ENCODE data around the gene CD180. TPM values are rescaled to one million over a fixed set of nuclear protein-coding genes. Genes with fewer than 3 reads are reported as not detected.

Gene CD180
- total RNA-seq, 4 donors from 2014 or later: 0.82 to 5.2 (median 2.6) TPM; not detected in 1

DNA sequence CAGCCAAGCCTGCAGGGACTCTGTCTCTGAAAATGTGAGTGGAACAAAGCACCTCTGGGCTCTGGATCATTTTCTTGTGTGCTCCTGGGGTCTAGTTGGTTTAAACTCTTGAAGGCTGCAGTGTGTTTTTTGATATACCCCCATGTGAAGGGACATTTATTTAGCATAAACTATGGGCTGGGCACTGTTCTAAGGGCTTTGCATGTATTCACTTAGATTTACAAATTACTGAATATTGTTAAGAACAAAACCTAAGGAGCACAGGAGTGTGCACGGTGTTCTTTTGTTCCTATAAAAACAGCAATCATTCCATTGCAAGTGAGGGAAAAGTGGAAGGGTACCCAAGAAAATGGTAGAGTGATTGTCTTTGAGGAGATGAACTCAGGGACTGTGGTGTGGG lies 20.0 kb upstream of the CD180 start:
- Histone ChIP-seq H3K27me3 (no peaks in the 10 kb centered on the region), H3K4me1 (peaks cover 9 to 24% (median 18%) of the 10 kb centered on the region in 4 donors), H3K27ac (peak overlapping the region; percentile 53 to 79 (median 62)), H3K4me3 (no peak overlapping the region), H3K36me3 (no peaks in the 10 kb centered on the region), H3K9me3 (no peaks in the 10 kb centered on the region)
- intact Hi-C loops (cut with DNase I; ENCODE audit: low total_unique reads): no loop called here
- in situ Hi-C loops (cut with MboI; ENCODE audit: low pct_ligation_motif_present in 1 of 4, low pct_unique_long_range_greater_than_20kb in 1 of 4, low sequenced_read_pairs in 3 of 4): loop anchor here in 1 of 4 donors (10.0 kb wide), 1 partner anchor 52 kb away; no protein-coding TSS in a partner anchor
- WGBS, 2 donors (ENCODE audit: low coverage in 1 of 2): 88 to 100% methylated on average over 1 of the region's 1 CpG
- TF ChIP-seq POLR2AphosphoS5 (IDR thresholded peaks at IDR 0.05): no peak
- TF ChIP-seq POLR2A (IDR thresholded peaks at IDR 0.05): no peak
- TF ChIP-seq, protein P1, sequence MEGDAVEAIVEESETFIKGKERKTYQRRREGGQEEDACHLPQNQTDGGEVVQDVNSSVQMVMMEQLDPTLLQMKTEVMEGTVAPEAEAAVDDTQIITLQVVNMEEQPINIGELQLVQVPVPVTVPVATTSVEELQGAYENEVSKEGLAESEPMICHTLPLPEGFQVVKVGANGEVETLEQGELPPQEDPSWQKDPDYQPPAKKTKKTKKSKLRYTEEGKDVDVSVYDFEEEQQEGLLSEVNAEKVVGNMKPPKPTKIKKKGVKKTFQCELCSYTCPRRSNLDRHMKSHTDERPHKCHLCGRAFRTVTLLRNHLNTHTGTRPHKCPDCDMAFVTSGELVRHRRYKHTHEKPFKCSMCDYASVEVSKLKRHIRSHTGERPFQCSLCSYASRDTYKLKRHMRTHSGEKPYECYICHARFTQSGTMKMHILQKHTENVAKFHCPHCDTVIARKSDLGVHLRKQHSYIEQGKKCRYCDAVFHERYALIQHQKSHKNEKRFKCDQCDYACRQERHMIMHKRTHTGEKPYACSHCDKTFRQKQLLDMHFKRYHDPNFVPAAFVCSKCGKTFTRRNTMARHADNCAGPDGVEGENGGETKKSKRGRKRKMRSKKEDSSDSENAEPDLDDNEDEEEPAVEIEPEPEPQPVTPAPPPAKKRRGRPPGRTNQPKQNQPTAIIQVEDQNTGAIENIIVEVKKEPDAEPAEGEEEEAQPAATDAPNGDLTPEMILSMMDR (IDR thresholded peaks at IDR 0.05): no peak
- TF ChIP-seq EP300 (IDR thresholded peaks at IDR 0.05; ENCODE audit: low read depth): no peak
- no peak for DNase-seq

DNA sequence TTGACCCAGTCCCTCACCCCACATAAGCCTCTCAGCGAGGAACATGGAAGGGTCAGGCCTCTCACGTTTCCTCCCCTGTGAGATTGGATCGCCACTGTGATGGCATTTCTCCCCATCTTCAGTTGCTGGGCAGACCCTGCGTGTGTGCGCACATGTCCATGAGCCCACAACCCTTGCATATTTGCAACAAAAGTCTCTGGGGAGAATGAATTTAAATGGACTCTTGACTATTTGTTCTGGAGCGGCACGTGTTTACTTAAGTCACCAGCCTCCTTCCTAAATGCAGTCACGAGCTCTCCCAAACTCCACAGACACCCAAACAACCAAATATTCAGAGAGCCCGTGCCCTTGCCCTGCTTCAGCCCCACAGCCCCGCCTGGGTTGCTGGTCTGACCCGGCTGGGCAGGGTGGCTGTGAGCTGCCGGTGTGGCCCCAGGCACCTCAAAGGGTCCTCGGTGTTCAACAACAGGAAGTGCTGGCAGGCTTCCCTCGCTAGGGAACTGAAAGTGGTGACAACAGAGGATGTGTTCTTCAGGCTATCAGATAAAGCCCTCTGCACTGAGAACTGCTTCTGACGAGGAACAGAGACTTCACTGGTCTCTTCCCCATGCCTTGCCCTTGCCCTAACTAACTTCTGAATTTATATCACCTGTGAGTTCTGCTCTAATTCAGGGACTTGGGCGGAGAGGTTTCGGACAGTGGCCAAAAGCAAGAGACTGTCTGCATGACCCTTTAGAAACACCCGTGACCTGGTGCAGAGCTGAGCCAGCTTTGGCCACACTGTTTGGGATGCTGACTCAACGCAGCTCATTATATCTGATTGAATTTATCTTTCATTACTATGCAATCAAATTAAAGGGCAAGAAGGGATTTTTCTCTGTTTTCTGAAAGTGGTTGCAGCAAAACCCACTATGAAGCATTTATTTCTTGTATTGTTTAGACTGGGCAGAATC lies 19.2 kb upstream of the CD180 start:
- H3K4me3 ChIP-seq: peak overlapping the region in 2 of 4 donors; percentile 4 to 8

DNA sequence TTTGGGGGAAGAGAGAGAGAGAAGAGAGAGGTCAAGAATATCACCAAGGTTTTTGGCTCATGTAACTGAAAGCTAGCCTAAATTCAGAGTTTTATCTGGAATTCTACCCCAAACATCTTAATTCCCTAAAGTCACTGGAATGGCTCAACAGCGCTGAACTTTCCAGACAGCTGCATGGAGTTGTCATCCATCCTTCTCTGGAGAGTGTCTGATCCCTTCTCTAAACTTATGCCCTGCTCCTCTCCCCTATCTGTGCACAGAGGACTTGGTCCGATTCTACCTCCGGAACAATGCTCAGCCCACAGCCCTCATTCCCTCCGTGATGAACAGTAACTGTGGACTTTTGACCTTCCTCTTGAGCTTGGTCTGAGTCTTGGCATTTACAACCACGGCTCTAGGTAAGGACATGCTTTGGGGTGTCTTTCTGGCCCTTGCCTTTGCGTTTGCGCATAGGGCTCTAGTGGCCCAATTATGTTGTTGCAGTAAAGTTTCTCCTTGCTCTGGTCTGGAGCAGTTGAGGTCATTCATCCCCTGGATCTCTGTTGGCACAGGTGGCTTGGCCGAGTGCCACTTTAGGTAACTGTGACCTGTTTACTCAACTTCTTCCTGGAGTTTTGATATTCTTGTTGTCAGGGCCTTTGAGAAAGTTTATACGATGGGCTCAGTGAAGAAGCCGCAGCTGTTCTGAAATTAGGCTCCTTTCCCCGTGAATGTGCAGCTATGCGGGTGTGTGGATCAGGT lies 18.3 kb upstream of the CD180 start:
- Histone ChIP-seq H3K27ac (peak overlapping the region; percentile 53 to 79 (median 62)), H3K27me3 (no peaks in the 10 kb centered on the region), H3K9me3 (no peaks in the 10 kb centered on the region), H3K4me3 (no peak overlapping the region), H3K4me1 (peaks cover 9 to 24% (median 18%) of the 10 kb centered on the region in 4 donors), H3K36me3 (no peaks in the 10 kb centered on the region)
- no peak for TF ChIP-seq EP300 (IDR thresholded peaks at IDR 0.05; ENCODE audit: low read depth)
- TF ChIP-seq, protein P1 (IDR thresholded peaks at IDR 0.05): peak in 3 of 5 experiments; percentile 11 to 48 (median 32)
- intact Hi-C loops (cut with DNase I; ENCODE audit: low total_unique reads) (loop anchor here (5.0 kb wide), 1 partner anchor 398 kb away; no protein-coding TSS in a partner anchor), in situ Hi-C loops (cut with MboI; ENCODE audit: low pct_ligation_motif_present in 1 of 4, low pct_unique_long_range_greater_than_20kb in 1 of 4, low sequenced_read_pairs in 3 of 4) (loop anchor here in 2 of 4 donors (5.0 to 10.0 kb wide), 2 partner anchors 50 to 53 kb away; no protein-coding TSS in a partner anchor)
- DNase-seq: peak; percentile 70
- WGBS, 2 donors (ENCODE audit: low coverage in 1 of 2): 60 to 76% methylated on average over 1 to 12 of the region's 12 CpGs

More for the DNA sequence above, 19.2 kb upstream of the CD180 start:
- peak; percentile 87 for DNase-seq
- Histone ChIP-seq H3K36me3 (no peaks in the 10 kb centered on the region), H3K9me3 (no peaks in the 10 kb centered on the region), H3K27ac (peak overlapping the region; percentile 53 to 79 (median 62)), H3K27me3 (no peaks in the 10 kb centered on the region), H3K4me1 (peaks cover 9 to 24% (median 18%) of the 10 kb centered on the region in 4 donors)
- in situ Hi-C loops (cut with MboI; ENCODE audit: low pct_ligation_motif_present in 1 of 4, low pct_unique_long_range_greater_than_20kb in 1 of 4, low sequenced_read_pairs in 3 of 4): loop anchor here in 1 of 4 donors (10.0 kb wide), 1 partner anchor 51 kb away; no protein-coding TSS in a partner anchor
- intact Hi-C loops (cut with DNase I; ENCODE audit: low total_unique reads): no loop called here
- peak in 2 of 3 donors; percentile 30 to 44 for TF ChIP-seq POLR2AphosphoS5 (IDR thresholded peaks at IDR 0.05)
- peak; percentile 41 for TF ChIP-seq POLR2A (IDR thresholded peaks at IDR 0.05)
- no peak for TF ChIP-seq EP300 (IDR thresholded peaks at IDR 0.05; ENCODE audit: low read depth)
- 27 to 40% methylated on average over 1 to 19 of the region's 19 CpGs for WGBS, 2 donors (ENCODE audit: low coverage in 1 of 2)

DNA sequence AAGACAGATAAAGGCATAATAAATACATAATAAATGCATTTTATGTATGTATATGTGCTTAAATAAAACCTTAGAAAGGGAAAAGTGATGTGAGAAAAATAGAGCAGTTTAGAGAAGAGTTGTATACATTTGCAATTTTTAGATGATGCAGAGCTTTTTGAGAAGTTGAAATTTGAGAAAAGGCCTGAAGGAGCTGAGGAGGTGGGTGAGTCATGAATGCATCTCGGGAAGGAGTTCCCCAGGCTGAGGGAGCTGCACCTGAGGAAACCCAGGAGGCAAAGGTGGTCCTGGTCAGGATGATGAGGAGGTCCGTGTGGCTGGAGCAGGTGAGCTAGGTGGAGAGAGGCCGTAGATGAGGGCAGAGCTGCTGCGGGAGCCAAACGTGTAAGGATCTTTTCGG lies 17.4 kb upstream of the CD180 start:
- intact Hi-C loops (cut with DNase I; ENCODE audit: low total_unique reads): loop anchor here (5.0 kb wide), 1 partner anchor 397 kb away; no protein-coding TSS in a partner anchor
- no peaks in the 10 kb centered on the region for H3K27me3 ChIP-seq
- no peak overlapping the region for H3K27ac ChIP-seq
- H3K36me3 ChIP-seq: no peaks in the 10 kb centered on the region
- H3K9me3 ChIP-seq: no peaks in the 10 kb centered on the region
- TF ChIP-seq EP300 (IDR thresholded peaks at IDR 0.05; ENCODE audit: low read depth): no peak
- no peak for TF ChIP-seq POLR2AphosphoS5 (IDR thresholded peaks at IDR 0.05)
- TF ChIP-seq, protein P1 (IDR thresholded peaks at IDR 0.05): no peak
- no peak for TF ChIP-seq POLR2A (IDR thresholded peaks at IDR 0.05)
- in situ Hi-C loops (cut with MboI; ENCODE audit: low pct_ligation_motif_present in 1 of 4, low pct_unique_long_range_greater_than_20kb in 1 of 4, low sequenced_read_pairs in 3 of 4): loop anchor here in 2 of 4 donors (5.0 to 10.0 kb wide), 2 partner anchors 49 to 52 kb away; no protein-coding TSS in a partner anchor
- no peak for DNase-seq
- no peak overlapping the region for H3K4me3 ChIP-seq
- 83 to 92% methylated on average over 4 to 6 of the region's 6 CpGs for WGBS, 2 donors (ENCODE audit: low coverage in 1 of 2)
- peaks cover 9 to 29% (median 21%) of the 10 kb centered on the region in 4 donors for H3K4me1 ChIP-seq
